Vagina (tissue), 2 donors: ENCODE data around the gene CTU1.

Experiments used
- POLR2A ChIP-seq, 2 donors: fragments of 450-650 bp; IDR thresholded peaks; one replicate each; pipeline ENCODE4 v1.6.1; 2017; ENCODE audit warnings: antibody characterized with exemption in 2 of 2, mild to moderate bottlenecking in 2 of 2, moderate library complexity in 2 of 2
- POLR2AphosphoS5 ChIP-seq, 2 donors: sonication (generic); formaldehyde crosslinking; IDR thresholded peaks; one replicate each; pipeline ENCODE4 v1.9.0; 2017; ENCODE audit warnings: antibody characterized with exemption in 2 of 2, mild to moderate bottlenecking in 2 of 2, low read depth in 1 of 2; ENCODE audit not compliant: insufficient read depth in 1 of 2

GRCh38 chr19:51119101-51119500, 10.9 kb upstream of the CTU1 start:
- TF ChIP-seq POLR2AphosphoS5 (IDR thresholded peaks at IDR 0.05; ENCODE audit: insufficient read depth in 1 of 2, low read depth in 1 of 2), result no peak
- TF ChIP-seq POLR2A (IDR thresholded peaks at IDR 0.05), result no peak
